OCI-LY1 (cell line): ENCODE measurements around the gene SPTB.

Experiments used
- H2AFZ ChIP-seq: fragments of 200-600 bp; sonication (generic), shearing (Covaris generic); 2 replicates; pipeline ENCODE4 v1.6.0; 2014; ENCODE audit warnings: antibody characterized with exemption, mild to moderate bottlenecking, low read length
- H3F3A ChIP-seq: fragments of 200-600 bp; sonication (generic), shearing (Covaris generic); 2 replicates; pipeline ENCODE4 v1.6.0; 2014; ENCODE audit warnings: mild to moderate bottlenecking, antibody characterized with exemption, low read length, moderate library complexity; ENCODE audit not compliant: insufficient read depth
- H3K27ac ChIP-seq: fragments of 200-600 bp; sonication (generic); 2 replicates; pipeline ENCODE4 v1.5.1; 2014; ENCODE audit warnings: low read length, mixed run types, mild to moderate bottlenecking, low read depth; ENCODE audit not compliant: poor library complexity, severe bottlenecking
- H3K27me3 ChIP-seq: fragments of 200-600 bp; sonication (generic); 2 replicates; pipeline ENCODE4 v1.6.0; 2014; ENCODE audit warnings: antibody characterized with exemption, mild to moderate bottlenecking, low read length, moderate library complexity; ENCODE audit not compliant: insufficient read depth
- H3K36me3 ChIP-seq: fragments of 200-600 bp; sonication (generic); 2 replicates; pipeline ENCODE4 v1.6.1; 2014; ENCODE audit warnings: mild to moderate bottlenecking, antibody characterized with exemption, low read length, moderate library complexity, mixed read lengths; ENCODE audit not compliant: insufficient read depth
- H3K4me1 ChIP-seq: fragments of 200-600 bp; sonication (generic); 2 replicates; pipeline ENCODE4 v1.5.1; 2014; ENCODE audit warnings: mild to moderate bottlenecking, low read length, moderate library complexity; ENCODE audit not compliant: insufficient read depth, severe bottlenecking
- H3K4me2 ChIP-seq: fragments of 200-600 bp; sonication (generic), shearing (Covaris generic); 2 replicates; pipeline ENCODE4 v1.6.1; 2014; ENCODE audit warnings: low read length
- H3K4me3 ChIP-seq: fragments of 200-600 bp; sonication (generic); 2 replicates; pipeline ENCODE4 v1.5.1; 2014; ENCODE audit warnings: low read length, low read depth, mild to moderate bottlenecking, mixed read lengths; ENCODE audit not compliant: poor library complexity, severe bottlenecking
- H3K79me2 ChIP-seq: fragments of 200-600 bp; shearing (Covaris generic); 2 replicates; pipeline ENCODE4 v1.6.1; 2016; ENCODE audit warnings: mixed run types, low read length, mixed read lengths; ENCODE audit not compliant: insufficient read depth
- H3K9ac ChIP-seq: fragments of 200-600 bp; sonication (generic), shearing (Covaris generic); 2 replicates; pipeline ENCODE4 v1.6.1; 2014; ENCODE audit warnings: mild to moderate bottlenecking, low read length, mixed read lengths
- H3K9me2 ChIP-seq: fragments of 200-600 bp; sonication (generic), shearing (Covaris generic); 2 replicates; pipeline ENCODE4 v1.6.1; 2014; ENCODE audit warnings: low read depth, mild to moderate bottlenecking, low read length, mixed read lengths
- H3K9me3 ChIP-seq: fragments of 200-600 bp; shearing (Covaris generic); 2 replicates; pipeline ENCODE4 v1.6.1; 2014; ENCODE audit warnings: low read length, mixed read lengths
- H4K20me1 ChIP-seq: fragments of 200-600 bp; sonication (generic), shearing (Covaris generic); 2 replicates; pipeline ENCODE4 v1.6.0; 2016; ENCODE audit warnings: mild to moderate bottlenecking, low read length; ENCODE audit not compliant: insufficient read depth
- EZH2 ChIP-seq: fragments of 200-600 bp; sonication (generic), shearing (Covaris generic); IDR thresholded peaks from 2 replicates; pipeline ENCODE4 v1.8.0; 2017; ENCODE audit warnings: borderline replicate concordance, mixed run types, mild to moderate bottlenecking, antibody characterized with exemption, low read length, moderate library complexity, mixed read lengths
- TF ChIP-seq, protein P1 (sequence below): fragments of 200-600 bp; sonication (generic), shearing (Covaris generic); IDR thresholded peaks from 2 replicates; pipeline ENCODE4 v1.5.1; 2017; ENCODE audit warnings: mild to moderate bottlenecking, antibody characterized with exemption, low read length, moderate library complexity, mixed read lengths

The SPTB gene

DNA sequence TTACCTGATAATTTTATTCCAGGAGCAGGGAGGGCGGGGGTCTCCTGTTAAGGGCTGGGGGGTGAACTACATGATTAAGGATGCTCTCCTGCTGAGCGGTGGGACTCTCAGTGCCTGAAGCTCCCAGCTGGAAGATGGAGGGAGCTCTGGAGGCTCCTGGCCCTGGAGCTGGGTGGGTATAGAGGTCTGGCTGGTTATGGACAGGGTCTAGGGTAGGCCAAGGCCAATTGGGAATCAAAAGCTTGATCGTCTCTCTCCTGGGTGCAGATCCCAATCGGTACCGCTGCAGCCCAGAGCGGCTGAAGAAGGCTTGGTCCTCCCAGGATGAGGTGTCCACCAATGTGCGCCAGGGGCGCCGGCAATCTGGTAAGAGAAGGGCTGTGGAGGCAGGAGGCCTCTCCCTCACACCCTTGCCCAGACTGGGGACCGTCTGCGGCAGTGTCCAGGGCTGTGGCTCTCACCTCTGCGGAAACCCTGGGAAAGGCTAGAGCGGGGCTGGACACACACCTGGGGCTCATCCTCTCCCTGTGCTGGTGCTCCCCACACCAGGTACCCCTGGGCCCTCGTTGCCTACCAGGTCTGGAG lies 147.1 kb downstream of the SPTB start:
- H3F3A ChIP-seq, result no peaks in the 10 kb centered on the region
- H3K27me3 ChIP-seq, result no peaks in the 10 kb centered on the region
- H2AFZ ChIP-seq, result no peak overlapping the region
- no peaks in the 10 kb centered on the region for H3K9me2 ChIP-seq
- TF ChIP-seq EZH2, result no peak
- TF ChIP-seq, protein P1, sequence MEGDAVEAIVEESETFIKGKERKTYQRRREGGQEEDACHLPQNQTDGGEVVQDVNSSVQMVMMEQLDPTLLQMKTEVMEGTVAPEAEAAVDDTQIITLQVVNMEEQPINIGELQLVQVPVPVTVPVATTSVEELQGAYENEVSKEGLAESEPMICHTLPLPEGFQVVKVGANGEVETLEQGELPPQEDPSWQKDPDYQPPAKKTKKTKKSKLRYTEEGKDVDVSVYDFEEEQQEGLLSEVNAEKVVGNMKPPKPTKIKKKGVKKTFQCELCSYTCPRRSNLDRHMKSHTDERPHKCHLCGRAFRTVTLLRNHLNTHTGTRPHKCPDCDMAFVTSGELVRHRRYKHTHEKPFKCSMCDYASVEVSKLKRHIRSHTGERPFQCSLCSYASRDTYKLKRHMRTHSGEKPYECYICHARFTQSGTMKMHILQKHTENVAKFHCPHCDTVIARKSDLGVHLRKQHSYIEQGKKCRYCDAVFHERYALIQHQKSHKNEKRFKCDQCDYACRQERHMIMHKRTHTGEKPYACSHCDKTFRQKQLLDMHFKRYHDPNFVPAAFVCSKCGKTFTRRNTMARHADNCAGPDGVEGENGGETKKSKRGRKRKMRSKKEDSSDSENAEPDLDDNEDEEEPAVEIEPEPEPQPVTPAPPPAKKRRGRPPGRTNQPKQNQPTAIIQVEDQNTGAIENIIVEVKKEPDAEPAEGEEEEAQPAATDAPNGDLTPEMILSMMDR, result no peak
- no peak overlapping the region for H3K4me3 ChIP-seq
- H4K20me1 ChIP-seq, result no peaks in the 10 kb centered on the region
- H3K79me2 ChIP-seq, result no peaks in the 10 kb centered on the region
- H3K27ac ChIP-seq, result no peak overlapping the region
- H3K9ac ChIP-seq, result no peak overlapping the region
- H3K9me3 ChIP-seq, result no peaks in the 10 kb centered on the region
- no peaks in the 10 kb centered on the region for H3K36me3 ChIP-seq
- no peak overlapping the region for H3K4me2 ChIP-seq
- no peaks in the 10 kb centered on the region for H3K4me1 ChIP-seq

DNA sequence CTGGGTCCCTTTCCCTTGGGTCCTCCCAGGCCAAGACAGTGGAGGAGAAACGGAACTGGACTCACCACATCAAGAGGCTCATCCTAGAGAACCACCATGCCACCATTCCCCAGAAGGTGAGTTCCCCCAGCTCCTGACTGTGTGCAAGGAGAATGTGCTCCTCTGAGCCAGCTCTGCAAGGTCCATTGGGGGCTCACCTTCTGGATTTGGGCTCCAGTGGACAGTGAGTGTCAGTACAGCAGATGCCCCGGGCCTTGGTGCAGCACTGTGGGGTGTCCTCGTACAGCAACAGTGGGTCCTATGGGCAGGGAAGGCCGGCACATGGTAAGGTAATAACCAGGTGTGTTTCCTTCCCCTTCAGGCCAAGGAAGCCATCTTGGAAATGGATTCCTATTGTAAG lies 147.6 kb downstream of the SPTB start:
- no peak overlapping the region for H3K27ac ChIP-seq
- H3K9me2 ChIP-seq, result no peaks in the 10 kb centered on the region
- H3K36me3 ChIP-seq, result no peaks in the 10 kb centered on the region
- TF ChIP-seq, protein P1, result no peak
- no peak for TF ChIP-seq EZH2
- H4K20me1 ChIP-seq, result no peaks in the 10 kb centered on the region
- H3K4me3 ChIP-seq, result no peak overlapping the region
- no peaks in the 10 kb centered on the region for H3K79me2 ChIP-seq
- no peak overlapping the region for H3K9ac ChIP-seq
- H3F3A ChIP-seq, result no peaks in the 10 kb centered on the region
- H3K9me3 ChIP-seq, result no peaks in the 10 kb centered on the region
- H3K27me3 ChIP-seq, result no peaks in the 10 kb centered on the region
- no peak overlapping the region for H3K4me2 ChIP-seq
- H2AFZ ChIP-seq, result no peak overlapping the region
- H3K4me1 ChIP-seq, result no peaks in the 10 kb centered on the region

DNA sequence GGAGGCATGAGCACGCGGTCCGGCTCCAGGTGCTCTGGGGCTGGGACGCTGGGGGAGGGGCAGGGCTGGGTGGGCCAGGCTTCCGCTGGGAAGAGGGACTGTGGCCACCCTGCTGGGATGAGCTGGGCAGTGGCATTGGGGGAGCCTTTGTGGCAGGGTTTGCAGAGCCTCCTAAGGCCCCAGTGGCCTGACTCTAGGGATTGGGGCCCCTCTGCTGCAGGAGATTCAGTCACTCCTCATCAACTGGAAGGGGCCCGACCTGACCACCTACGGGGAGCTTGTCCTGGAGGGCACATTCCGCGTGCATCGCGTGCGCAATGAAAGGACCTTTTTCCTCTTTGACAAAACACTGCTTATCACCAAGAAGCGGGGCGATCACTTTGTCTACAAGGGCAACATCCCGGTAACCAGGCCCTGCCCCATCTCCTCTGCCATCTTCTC lies 148.5 kb downstream of the SPTB start:
- Histone ChIP-seq H4K20me1 (no peaks in the 10 kb centered on the region), H3K9me3 (no peaks in the 10 kb centered on the region), H3K79me2 (no peaks in the 10 kb centered on the region), H3K4me3 (no peak overlapping the region), H3K27me3 (no peaks in the 10 kb centered on the region), H3K9ac (no peak overlapping the region), H3K9me2 (no peaks in the 10 kb centered on the region), H3K4me1 (no peaks in the 10 kb centered on the region), H3F3A (no peaks in the 10 kb centered on the region), H3K36me3 (no peaks in the 10 kb centered on the region), H3K4me2 (no peak overlapping the region), H3K27ac (no peak overlapping the region), H2AFZ (no peak overlapping the region)
- no peak for TF ChIP-seq EZH2
- TF ChIP-seq, protein P1, result no peak
